Spleen (tissue), 11 donors: ENCODE results near the gene TAF1B. TPM values are rescaled to one million over a fixed set of nuclear protein-coding genes. Genes with fewer than 3 reads are reported as not detected.

Experiments used
- DNase-seq: peaks from one replicate; pipeline ENCODE4 v3.0.0-alpha.2; 2020
- H3K27ac ChIP-seq, 8 donors: fragments of 200-600 bp; sonication (generic) in 7 of 8; 1 replicate in 4 of 8; 2 replicates in 4 of 8; pipeline versions ENCODE4 v1.5.0 to v1.8.0; 2016 to 2021; ENCODE audit warnings: inconsistent platforms in 4 of 8, mild to moderate bottlenecking in 4 of 8, moderate library complexity in 1 of 8
- H3K27me3 ChIP-seq, 7 donors: fragments of 200-600 bp; sonication (generic) in 6 of 7; replicated peaks in 1 of 7; 1 replicate in 4 of 7; 2 replicates in 3 of 7; pipeline versions ENCODE4 v1.5.0 to v1.8.0; 2016 to 2021; ENCODE audit warnings: inconsistent platforms in 3 of 7, mild to moderate bottlenecking in 1 of 7
- H3K36me3 ChIP-seq, 6 donors: fragments of 200-600 bp; sonication (generic) in 5 of 6; 1 replicate in 4 of 6; 2 replicates in 2 of 6; pipeline versions ENCODE4 v1.5.0 to v1.8.0; 2016 to 2021; ENCODE audit warnings: inconsistent platforms in 2 of 6
- H3K4me1 ChIP-seq, 6 donors: fragments of 200-600 bp; sonication (generic) in 5 of 6; 1 replicate in 3 of 6; 2 replicates in 3 of 6; pipeline versions ENCODE4 v1.5.0 to v1.8.0; 2016 to 2021; ENCODE audit warnings: inconsistent platforms in 3 of 6
- H3K4me3 ChIP-seq, 8 donors: fragments of 200-600 bp; sonication (generic) in 7 of 8; 1 replicate in 4 of 8; 2 replicates in 4 of 8; pipeline versions ENCODE4 v1.5.0 to v1.8.0; 2016 to 2021; ENCODE audit warnings: inconsistent platforms in 4 of 8, mild to moderate bottlenecking in 4 of 8, moderate library complexity in 2 of 8
- H3K9me3 ChIP-seq, 8 donors: fragments of 200-600 bp; sonication (generic) in 7 of 8; 1 replicate in 4 of 8; 2 replicates in 4 of 8; pipeline versions ENCODE4 v1.5.0 to v1.8.0; 2016 to 2021; ENCODE audit warnings: inconsistent platforms in 4 of 8
- CTCF ChIP-seq, 11 experiments: fragments of 200-600 bp in 7 of 11; fragments of 450-650 bp in 4 of 11; sonication (generic) in 4 of 11; IDR thresholded peaks in 8 of 11; conservative IDR thresholded peaks in 3 of 11; 1 replicate in 7 of 11; 2 replicates in 4 of 11; pipeline versions ENCODE4 v1.4.0 to v1.8.0; 2016 to 2021; ENCODE audit warnings: antibody characterized with exemption in 11 of 11, inconsistent platforms in 4 of 11, mild to moderate bottlenecking in 1 of 11
- POLR2A ChIP-seq, 3 donors: fragments of 450-650 bp; IDR thresholded peaks; one replicate each; pipeline ENCODE4 v1.5.1; 2017; ENCODE audit warnings: antibody characterized with exemption in 3 of 3, mild to moderate bottlenecking in 1 of 3
- POLR2AphosphoS5 ChIP-seq, 3 donors: sonication (generic); formaldehyde crosslinking; IDR thresholded peaks; one replicate each; pipeline ENCODE4 v1.5.1; 2017; ENCODE audit warnings: antibody characterized with exemption in 3 of 3
- WGBS, 5 donors: extraction: QIAGEN DNeasy Blood & Tissue Kit in 3 of 5; methylation state at CpG; one replicate each; pipeline versions ENCODE4 v1.1.5 to v1.1.7; 2013 to 2018; 5-methylcytosine and 5-hydroxymethylcytosine counted together
- intact Hi-C: fragments of 100-400 bp; cut with DNase I; formaldehyde crosslinking; loops from one replicate; pipeline ENCODE4 v1.15.0; 2023; ENCODE audit warnings: low total_unique reads
- polyA plus RNA-seq, 3 donors: library from polyadenylated mRNA; stranded (reverse); fragments of 200-250 nt; gene quantifications; one replicate each; pipeline ENCODE4 v1.2.1, GENCODE V29; 2013
- total RNA-seq, 7 donors: library from RNA; depleted of rRNA in 3 of 7; stranded (reverse); fragments of >200 nt in 3 of 7; fragmentation: NEBNext Ultra II Directional in 4 of 7; extraction: Animal tissue kit (Norgen Biotek cat#: 25700) in 4 of 7; gene quantifications; one replicate each; pipeline versions ENCODE4 v1.1.0 to v1.2.1, GENCODE V29; 2016 to 2021
- donor health status: healthy with polysubstance abuse.
- donor health status: DM: no; HTN: no; CAD: no; lungs with moderate emphysema.
- donor health status: DM: no; HTN: no; CAD: no.
- donor health status: Bipolar disorder and iron deficiency.
- donor health status: healthy.
- donor health status: DM: no; HTN: no; CAD: no.
- donor health status: DM: yes; HTN: yes; CAD: no.

TAF1B gene
- total and polyA plus RNA-seq, 10 donors, result 3.8 to 26.5 (median 16.7) TPM

- no peaks in the 10 kb centered on the region for H3K9me3 ChIP-seq
- WGBS, 5 donors, result 80 to 94% (median 89%) methylated on average over 8 of the region's 8 CpGs
- no peak overlapping the region for H3K4me3 ChIP-seq
- no peaks in the 10 kb centered on the region for H3K27me3 ChIP-seq
- intact Hi-C loops, result loop anchor here (5.0 kb wide), 1 partner anchor 65 kb away; no protein-coding TSS in a partner anchor
- no peak overlapping the region for H3K27ac ChIP-seq
- H3K4me1 ChIP-seq, result peaks cover 0 to 14% (median 9%) of the 10 kb centered on the region in 6 donors
- no peak for DNase-seq
- TF ChIP-seq CTCF (IDR thresholded peaks at IDR 0.05 in 8 of 11, conservative IDR thresholded peaks at IDR 0.05 in 3 of 11) (no peak), POLR2AphosphoS5 (IDR thresholded peaks at IDR 0.05) (no peak), POLR2A (IDR thresholded peaks at IDR 0.05) (no peak)
- no peaks in the 10 kb centered on the region for H3K36me3 ChIP-seq
These were observed 139.0 kb downstream of the TAF1B start for GRCh38 chr2:9982248-9982647.

GRCh38 chr2:9982891-9983290 is 139.6 kb downstream of the TAF1B start:
- DNase-seq, result no peak
- peaks cover 0 to 14% (median 9%) of the 10 kb centered on the region in 6 donors for H3K4me1 ChIP-seq
- H3K4me3 ChIP-seq, result no peak overlapping the region
- H3K27me3 ChIP-seq, result no peaks in the 10 kb centered on the region
- no peak overlapping the region for H3K27ac ChIP-seq
- intact Hi-C loops, result loop anchor here (5.0 kb wide), 1 partner anchor 64 kb away; no protein-coding TSS in a partner anchor
- 89 to 96% (median 94%) methylated on average over 10 of the region's 10 CpGs for WGBS, 5 donors
- TF ChIP-seq CTCF (IDR thresholded peaks at IDR 0.05 in 8 of 11, conservative IDR thresholded peaks at IDR 0.05 in 3 of 11), result peak in 1 of 11 experiments; percentile 12
- no peak for TF ChIP-seq POLR2AphosphoS5 (IDR thresholded peaks at IDR 0.05)
- no peaks in the 10 kb centered on the region for H3K9me3 ChIP-seq
- no peaks in the 10 kb centered on the region for H3K36me3 ChIP-seq

GRCh38 chr2:9983401-9984216 is 140.3 kb downstream of the TAF1B start:
- Histone ChIP-seq H3K4me3 (no peak overlapping the region), H3K27me3 (no peaks in the 10 kb centered on the region), H3K4me1 (peaks cover 0 to 14% (median 9%) of the 10 kb centered on the region in 6 donors), H3K27ac (peak overlapping the region in 1 of 8 donors; percentile 46), H3K9me3 (no peaks in the 10 kb centered on the region), H3K36me3 (no peaks in the 10 kb centered on the region)
- WGBS, 5 donors, result 59 to 79% (median 72%) methylated on average over 15 of the region's 15 CpGs
- intact Hi-C loops, result loop anchor here (5.0 kb wide), 1 partner anchor 64 kb away; no protein-coding TSS in a partner anchor
- DNase-seq, result no peak
- TF ChIP-seq CTCF (IDR thresholded peaks at IDR 0.05 in 8 of 11, conservative IDR thresholded peaks at IDR 0.05 in 3 of 11), result peak in 1 of 11 experiments; percentile 7
- no peak for TF ChIP-seq POLR2AphosphoS5 (IDR thresholded peaks at IDR 0.05)

Other genes with a start within 250 kb of the TAF1B start
- gene YWHAQ, start 212.5 kb upstream of the TAF1B start, total RNA-seq, result 100 to 1,000 TPM; 118 to 162 (median 136) TPM
- 100 to 1,000 TPM in 2 of 3 donors, 10 to 100 TPM in 1; 69.0 to 129 (median 124) TPM for gene YWHAQ, start 212.5 kb upstream of the TAF1B start, polyA plus RNA-seq
- 1 to 10 TPM; 1.0 to 3.0 (median 1.6) TPM for gene GRHL1, start 108.2 kb downstream of the TAF1B start, total RNA-seq
- under 1 TPM; 0.20 to 0.64 (median 0.53) TPM for gene GRHL1, start 108.2 kb downstream of the TAF1B start, polyA plus RNA-seq
- 10 to 100 TPM; 18.3 to 46.1 (median 33.5) TPM for gene KLF11, start 200.1 kb downstream of the TAF1B start, total RNA-seq
- gene KLF11, start 200.1 kb downstream of the TAF1B start, polyA plus RNA-seq, result 10 to 100 TPM in 1 of 3 donors, 1 to 10 TPM in 2; 5.4 to 13.3 (median 8.0) TPM
- gene CYS1, start 236.9 kb downstream of the TAF1B start, total RNA-seq, result 1 to 10 TPM in 6 of 7 donors, under 1 TPM in 1; 0.97 to 2.9 (median 1.7) TPM
- gene CYS1, start 236.9 kb downstream of the TAF1B start, polyA plus RNA-seq, result under 1 TPM; 0.38 to 0.56 (median 0.43) TPM